Activated naive CD4-positive, alpha-beta T cell treated with anti-CD3 and anti-CD28 coated beads, Interleukin-2, amount 50 U/mL, for 72 hours (primary cell): ENCODE data around the gene B3GNT8. TPM values are rescaled to one million over a fixed set of nuclear protein-coding genes. Genes with fewer than 3 reads are reported as not detected.
"Not testable (repeated sequence)": the region's sequence is repeated elsewhere in the genome, so short reads cannot be mapped to it uniquely, and the experiment has no call there.

ENCODE experiments used
- ATAC-seq, 2 donors: fragments of 150-1000 bp; cut with Tn5 transposase; 2 replicates each; pipeline ENCODE4 v1.10.0; 2021; ENCODE audit warnings: mild to moderate bottlenecking in 2 of 2, moderate library complexity in 2 of 2
- DNase-seq, 2 donors: peaks; one replicate each; pipeline ENCODE4 v3.0.0; 2021 to 2022; ENCODE audit warnings: low spot score in 2 of 2
- H3K27ac Mint-ChIP-seq, 2 donors: one replicate each; pipeline ENCODE4 v1.8.0; 2022; ENCODE audit warnings: mild to moderate bottlenecking in 2 of 2, mixed read lengths in 2 of 2
- H3K36me3 Mint-ChIP-seq, 2 donors: one replicate each; pipeline ENCODE4 v1.8.0; 2022; ENCODE audit warnings: mixed read lengths in 2 of 2
- H3K9me3 Mint-ChIP-seq, 2 donors: one replicate each; pipeline ENCODE4 v1.8.0; 2022; ENCODE audit warnings: mixed read lengths in 2 of 2
- total RNA-seq, 2 donors: library from RNA; stranded (reverse); gene quantifications; one replicate each; pipeline ENCODE4 v1.2.3, GENCODE V29; 2022

B3GNT8 gene
- total RNA-seq, 2 donors from 2014 or later: 0.19 to 0.55 TPM

- H3K27ac Mint-ChIP-seq: peak overlapping the region in 1 of 2 donors; percentile 20
- ATAC-seq: no peak
- H3K9me3 Mint-ChIP-seq: no peaks in the 10 kb centered on the region
- DNase-seq: peak in 1 of 2 donors; percentile 52
- H3K36me3 Mint-ChIP-seq: no peaks in the 10 kb centered on the region
Measured at GRCh38 chr19:41441321-41441945, 14.3 kb upstream of the B3GNT8 start.

- Mint-ChIP-seq H3K36me3 (no peaks in the 10 kb centered on the region), H3K9me3 (no peaks in the 10 kb centered on the region), H3K27ac (no peak within 1 kb of the TSS)
- peak; percentile 96 to 97 for ATAC-seq
- peak; percentile 89 to 92 for DNase-seq
Measured at GRCh38 chr19:41439441-41440222, 12.5 kb upstream of the B3GNT8 start, which contains the start of gene DMAC2. Gene DMAC2, minus strand, starts transcription at chr19:41439912. Its CDS starts 13 bp downstream, at chr19:41439899.

- no peaks in the 10 kb centered on the region for H3K9me3 Mint-ChIP-seq
- no peaks in the 10 kb centered on the region for H3K36me3 Mint-ChIP-seq
- H3K27ac Mint-ChIP-seq: peak overlapping the region in 1 of 2 donors; percentile 53
- ATAC-seq (no peak), DNase-seq (peak in 1 of 2 donors; percentile 54)
Measured at GRCh38 chr19:41437944-41438574, 10.9 kb upstream of the B3GNT8 start.

- DNase-seq (no peak), ATAC-seq (no peak)
- H3K9me3 Mint-ChIP-seq: no peaks in the 10 kb centered on the region
- H3K36me3 Mint-ChIP-seq: no peaks in the 10 kb centered on the region
- no peak overlapping the region for H3K27ac Mint-ChIP-seq
Measured at GRCh38 chr19:41436674-41436951, 9.4 kb upstream of the B3GNT8 start.

- H3K9me3 Mint-ChIP-seq: no peaks in the 10 kb centered on the region
- peak overlapping the region in 1 of 2 donors; percentile 33 for H3K27ac Mint-ChIP-seq
- DNase-seq: peak in 1 of 2 donors; percentile 26
- ATAC-seq: no peak
- H3K36me3 Mint-ChIP-seq: no peaks in the 10 kb centered on the region
Measured at GRCh38 chr19:41435936-41436673, 8.9 kb upstream of the B3GNT8 start.

- not testable (repeated sequence) for H3K27ac Mint-ChIP-seq, ATAC-seq, DNase-seq, H3K9me3 Mint-ChIP-seq, H3K36me3 Mint-ChIP-seq
Measured at GRCh38 chr19:41435376-41435775, 8.2 kb upstream of the B3GNT8 start.

GRCh38 chr19:41434450-41434849 lies 7.3 kb upstream of the B3GNT8 start:
- Mint-ChIP-seq H3K27ac (no peak overlapping the region), H3K36me3 (no peaks in the 10 kb centered on the region), H3K9me3 (no peaks in the 10 kb centered on the region)
- DNase-seq (no peak), ATAC-seq (no peak)

- Mint-ChIP-seq H3K36me3 (no peaks in the 10 kb centered on the region), H3K27ac (peak overlapping the region in 1 of 2 donors; percentile 65), H3K9me3 (no peaks in the 10 kb centered on the region)
- ATAC-seq: no peak
- no peak for DNase-seq
Measured at GRCh38 chr19:41433171-41433570, 6.0 kb upstream of the B3GNT8 start.

GRCh38 chr19:41431426-41432386 lies 4.5 kb upstream of the B3GNT8 start:
- no peaks in the 10 kb centered on the region for H3K36me3 Mint-ChIP-seq
- H3K9me3 Mint-ChIP-seq: no peaks in the 10 kb centered on the region
- DNase-seq (no peak), ATAC-seq (no peak)
- peak overlapping the region; percentile 9 to 60 for H3K27ac Mint-ChIP-seq

GRCh38 chr19:41430922-41431321 lies 3.7 kb upstream of the B3GNT8 start:
- no peak for ATAC-seq
- no peak overlapping the region for H3K27ac Mint-ChIP-seq
- no peak for DNase-seq
- H3K9me3 Mint-ChIP-seq: no peaks in the 10 kb centered on the region
- H3K36me3 Mint-ChIP-seq: no peaks in the 10 kb centered on the region

GRCh38 chr19:41428481-41428859 lies 1.3 kb upstream of the B3GNT8 start:
- DNase-seq: no peak
- ATAC-seq: no peak
- no peaks in the 10 kb centered on the region for H3K36me3 Mint-ChIP-seq
- H3K27ac Mint-ChIP-seq: peak overlapping the region; percentile 96
- no peaks in the 10 kb centered on the region for H3K9me3 Mint-ChIP-seq

- Mint-ChIP-seq H3K9me3 (no peaks in the 10 kb centered on the region), H3K36me3 (no peaks in the 10 kb centered on the region), H3K27ac (peak overlapping the region; percentile 96)
- ATAC-seq (peak; percentile 42 to 73), DNase-seq (no peak)
Measured at GRCh38 chr19:41427647-41428480, 690 bp upstream of the B3GNT8 start.

- H3K27ac Mint-ChIP-seq: peak overlapping the region in 1 of 2 donors; percentile 96
- DNase-seq: no peak
- ATAC-seq: no peak
- H3K36me3 Mint-ChIP-seq: no peaks in the 10 kb centered on the region
- no peaks in the 10 kb centered on the region for H3K9me3 Mint-ChIP-seq
Measured at GRCh38 chr19:41426116-41426841, 895 bp downstream of the B3GNT8 start.

GRCh38 chr19:41425174-41426115 lies 1.7 kb downstream of the B3GNT8 start:
- no peaks in the 10 kb centered on the region for H3K36me3 Mint-ChIP-seq
- no peak overlapping the region for H3K27ac Mint-ChIP-seq
- no peak for DNase-seq
- ATAC-seq: no peak
- no peaks in the 10 kb centered on the region for H3K9me3 Mint-ChIP-seq
